ENCODE measurements around the gene GABPB1. TPM values are rescaled to one million over a fixed set of nuclear protein-coding genes. Genes with fewer than 3 reads are reported as not detected.

GABPB1 gene
- total RNA-seq, 1 donor from 2014 or later: 28.2 TPM

- Histone ChIP-seq H3K9ac (ENCODE audit: low read depth in 1 of 3, low read length in 3 of 3) (no peak overlapping the region), H3K27ac (ENCODE audit: low read depth, low read length) (peak overlapping the region; percentile 6), H3K27me3 (ENCODE audit: control insufficient read depth in 3 of 3, insufficient read depth in 3 of 3, low read length in 3 of 3) (no peaks in the 10 kb centered on the region), H3K4me1 (ENCODE audit: control insufficient read depth in 3 of 3, insufficient read depth in 3 of 3, low read length in 3 of 3) (peaks cover 12 to 32% (median 20%) of the 10 kb centered on the region in 3 donors), H3K4me3 (ENCODE audit: low read length in 3 of 3) (no peak overlapping the region), H3K9me3 (ENCODE audit: control insufficient read depth in 3 of 3, low read length in 3 of 3) (no peaks in the 10 kb centered on the region), H3K36me3 (ENCODE audit: control insufficient read depth in 3 of 3, insufficient read depth in 3 of 3, low read length in 3 of 3) (peaks cover 0 to 2% (median 0%) of the 10 kb centered on the region in 3 donors)
Measured at GRCh38 chr15:50350621-50351020, 4.4 kb downstream of the GABPB1 start.

- H3K9me3 ChIP-seq (ENCODE audit: control insufficient read depth in 3 of 3, low read length in 3 of 3): no peaks in the 10 kb centered on the region
- no peak overlapping the region for H3K4me3 ChIP-seq (ENCODE audit: low read length in 3 of 3)
- peaks cover 0 to 8% (median 3%) of the 10 kb centered on the region in 3 donors for H3K4me1 ChIP-seq (ENCODE audit: control insufficient read depth in 3 of 3, insufficient read depth in 3 of 3, low read length in 3 of 3)
- no peak overlapping the region for H3K27ac ChIP-seq (ENCODE audit: low read depth, low read length)
- H3K36me3 ChIP-seq (ENCODE audit: control insufficient read depth in 3 of 3, insufficient read depth in 3 of 3, low read length in 3 of 3): no peaks in the 10 kb centered on the region
- no peak overlapping the region for H3K9ac ChIP-seq (ENCODE audit: low read depth in 1 of 3, low read length in 3 of 3)
- no peaks in the 10 kb centered on the region for H3K27me3 ChIP-seq (ENCODE audit: control insufficient read depth in 3 of 3, insufficient read depth in 3 of 3, low read length in 3 of 3)
Measured at GRCh38 chr15:50345298-50345697, 9.7 kb downstream of the GABPB1 start.

- peaks cover 0 to 2% (median 0%) of the 10 kb centered on the region in 3 donors for H3K4me1 ChIP-seq (ENCODE audit: control insufficient read depth in 3 of 3, insufficient read depth in 3 of 3, low read length in 3 of 3)
- H3K4me3 ChIP-seq (ENCODE audit: low read length in 3 of 3): no peak overlapping the region
- no peaks in the 10 kb centered on the region for H3K9me3 ChIP-seq (ENCODE audit: control insufficient read depth in 3 of 3, low read length in 3 of 3)
- H3K27me3 ChIP-seq (ENCODE audit: control insufficient read depth in 3 of 3, insufficient read depth in 3 of 3, low read length in 3 of 3): no peaks in the 10 kb centered on the region
- no peaks in the 10 kb centered on the region for H3K36me3 ChIP-seq (ENCODE audit: control insufficient read depth in 3 of 3, insufficient read depth in 3 of 3, low read length in 3 of 3)
- no peak overlapping the region for H3K9ac ChIP-seq (ENCODE audit: low read depth in 1 of 3, low read length in 3 of 3)
- no peak overlapping the region for H3K27ac ChIP-seq (ENCODE audit: low read depth, low read length)
Measured at GRCh38 chr15:50344006-50344464, 11.0 kb downstream of the GABPB1 start.

- Histone ChIP-seq H3K9ac (ENCODE audit: low read depth in 1 of 3, low read length in 3 of 3) (no peak overlapping the region), H3K4me1 (ENCODE audit: control insufficient read depth in 3 of 3, insufficient read depth in 3 of 3, low read length in 3 of 3) (no peaks in the 10 kb centered on the region)
Measured at GRCh38 chr15:50341616-50342136, 13.3 kb downstream of the GABPB1 start.

GRCh38 chr15:50340416-50340815, 14.6 kb downstream of the GABPB1 start:
- Histone ChIP-seq H3K9ac (ENCODE audit: low read depth in 1 of 3, low read length in 3 of 3) (no peak overlapping the region), H3K27me3 (ENCODE audit: control insufficient read depth in 3 of 3, insufficient read depth in 3 of 3, low read length in 3 of 3) (no peaks in the 10 kb centered on the region), H3K36me3 (ENCODE audit: control insufficient read depth in 3 of 3, insufficient read depth in 3 of 3, low read length in 3 of 3) (no peaks in the 10 kb centered on the region), H3K4me1 (ENCODE audit: control insufficient read depth in 3 of 3, insufficient read depth in 3 of 3, low read length in 3 of 3) (no peaks in the 10 kb centered on the region), H3K9me3 (ENCODE audit: control insufficient read depth in 3 of 3, low read length in 3 of 3) (no peaks in the 10 kb centered on the region), H3K27ac (ENCODE audit: low read depth, low read length) (no peak overlapping the region), H3K4me3 (ENCODE audit: low read length in 3 of 3) (no peak overlapping the region)

More at GRCh38 chr15:50341616-50342136, 13.3 kb downstream of the GABPB1 start:
- Histone ChIP-seq H3K36me3 (ENCODE audit: control insufficient read depth in 3 of 3, insufficient read depth in 3 of 3, low read length in 3 of 3) (no peaks in the 10 kb centered on the region), H3K27ac (ENCODE audit: low read depth, low read length) (no peak overlapping the region), H3K4me3 (ENCODE audit: low read length in 3 of 3) (no peak overlapping the region), H3K27me3 (ENCODE audit: control insufficient read depth in 3 of 3, insufficient read depth in 3 of 3, low read length in 3 of 3) (no peaks in the 10 kb centered on the region), H3K9me3 (ENCODE audit: control insufficient read depth in 3 of 3, low read length in 3 of 3) (no peaks in the 10 kb centered on the region)

- H3K4me3 ChIP-seq (ENCODE audit: low read length in 3 of 3): no peak overlapping the region
- no peak overlapping the region for H3K27ac ChIP-seq (ENCODE audit: low read depth, low read length)
- H3K36me3 ChIP-seq (ENCODE audit: control insufficient read depth in 3 of 3, insufficient read depth in 3 of 3, low read length in 3 of 3): no peaks in the 10 kb centered on the region
- no peaks in the 10 kb centered on the region for H3K9me3 ChIP-seq (ENCODE audit: control insufficient read depth in 3 of 3, low read length in 3 of 3)
- H3K4me1 ChIP-seq (ENCODE audit: control insufficient read depth in 3 of 3, insufficient read depth in 3 of 3, low read length in 3 of 3): no peaks in the 10 kb centered on the region
- H3K9ac ChIP-seq (ENCODE audit: low read depth in 1 of 3, low read length in 3 of 3): no peak overlapping the region
- no peaks in the 10 kb centered on the region for H3K27me3 ChIP-seq (ENCODE audit: control insufficient read depth in 3 of 3, insufficient read depth in 3 of 3, low read length in 3 of 3)
Measured at GRCh38 chr15:50339717-50340116, 15.3 kb downstream of the GABPB1 start.

GRCh38 chr15:50335251-50335650, 19.7 kb downstream of the GABPB1 start:
- no peaks in the 10 kb centered on the region for H3K4me1 ChIP-seq (ENCODE audit: control insufficient read depth in 3 of 3, insufficient read depth in 3 of 3, low read length in 3 of 3)
- no peaks in the 10 kb centered on the region for H3K9me3 ChIP-seq (ENCODE audit: control insufficient read depth in 3 of 3, low read length in 3 of 3)
- no peak overlapping the region for H3K4me3 ChIP-seq (ENCODE audit: low read length in 3 of 3)
- no peaks in the 10 kb centered on the region for H3K36me3 ChIP-seq (ENCODE audit: control insufficient read depth in 3 of 3, insufficient read depth in 3 of 3, low read length in 3 of 3)
- no peak overlapping the region for H3K9ac ChIP-seq (ENCODE audit: low read depth in 1 of 3, low read length in 3 of 3)
- H3K27me3 ChIP-seq (ENCODE audit: control insufficient read depth in 3 of 3, insufficient read depth in 3 of 3, low read length in 3 of 3): no peaks in the 10 kb centered on the region
- H3K27ac ChIP-seq (ENCODE audit: low read depth, low read length): no peak overlapping the region

- H3K36me3 ChIP-seq (ENCODE audit: control insufficient read depth in 3 of 3, insufficient read depth in 3 of 3, low read length in 3 of 3): no peaks in the 10 kb centered on the region
- H3K27ac ChIP-seq (ENCODE audit: low read depth, low read length): no peak overlapping the region
- H3K9ac ChIP-seq (ENCODE audit: low read depth in 1 of 3, low read length in 3 of 3): no peak overlapping the region
- H3K4me3 ChIP-seq (ENCODE audit: low read length in 3 of 3): no peak overlapping the region
- no peaks in the 10 kb centered on the region for H3K27me3 ChIP-seq (ENCODE audit: control insufficient read depth in 3 of 3, insufficient read depth in 3 of 3, low read length in 3 of 3)
- no peaks in the 10 kb centered on the region for H3K4me1 ChIP-seq (ENCODE audit: control insufficient read depth in 3 of 3, insufficient read depth in 3 of 3, low read length in 3 of 3)
- H3K9me3 ChIP-seq (ENCODE audit: control insufficient read depth in 3 of 3, low read length in 3 of 3): no peaks in the 10 kb centered on the region
Measured at GRCh38 chr15:50333229-50333628, 21.8 kb downstream of the GABPB1 start.

GRCh38 chr15:50330921-50331320, 24.1 kb downstream of the GABPB1 start:
- H3K9ac ChIP-seq (ENCODE audit: low read depth in 1 of 3, low read length in 3 of 3): no peak overlapping the region
- H3K9me3 ChIP-seq (ENCODE audit: control insufficient read depth in 3 of 3, low read length in 3 of 3): no peaks in the 10 kb centered on the region
- no peaks in the 10 kb centered on the region for H3K27me3 ChIP-seq (ENCODE audit: control insufficient read depth in 3 of 3, insufficient read depth in 3 of 3, low read length in 3 of 3)
- no peaks in the 10 kb centered on the region for H3K4me1 ChIP-seq (ENCODE audit: control insufficient read depth in 3 of 3, insufficient read depth in 3 of 3, low read length in 3 of 3)
- H3K36me3 ChIP-seq (ENCODE audit: control insufficient read depth in 3 of 3, insufficient read depth in 3 of 3, low read length in 3 of 3): no peaks in the 10 kb centered on the region
- no peak overlapping the region for H3K27ac ChIP-seq (ENCODE audit: low read depth, low read length)
- no peak overlapping the region for H3K4me3 ChIP-seq (ENCODE audit: low read length in 3 of 3)

GRCh38 chr15:50328116-50328515, 26.9 kb downstream of the GABPB1 start:
- Histone ChIP-seq H3K9ac (ENCODE audit: low read depth in 1 of 3, low read length in 3 of 3) (no peak overlapping the region), H3K4me1 (ENCODE audit: control insufficient read depth in 3 of 3, insufficient read depth in 3 of 3, low read length in 3 of 3) (no peaks in the 10 kb centered on the region), H3K4me3 (ENCODE audit: low read length in 3 of 3) (no peak overlapping the region), H3K27me3 (ENCODE audit: control insufficient read depth in 3 of 3, insufficient read depth in 3 of 3, low read length in 3 of 3) (no peaks in the 10 kb centered on the region), H3K27ac (ENCODE audit: low read depth, low read length) (no peak overlapping the region), H3K9me3 (ENCODE audit: control insufficient read depth in 3 of 3, low read length in 3 of 3) (no peaks in the 10 kb centered on the region), H3K36me3 (ENCODE audit: control insufficient read depth in 3 of 3, insufficient read depth in 3 of 3, low read length in 3 of 3) (no peaks in the 10 kb centered on the region)

All from skeletal muscle tissue (tissue), 4 donors.